NCI-H1436 treated with DMSO at 0.1 percent for 48 hours (cell line): ENCODE data around the gene TRIM54.
"Not testable (repeated sequence)": the region's sequence is repeated elsewhere in the genome, so short reads cannot be mapped to it uniquely, and the experiment has no call there.

Source experiments
- DNase-seq: peaks from one replicate; lab custom pipeline; 2025; lab: John Stamatoyannopoulos, UW

The TRIM54 gene

DNA sequence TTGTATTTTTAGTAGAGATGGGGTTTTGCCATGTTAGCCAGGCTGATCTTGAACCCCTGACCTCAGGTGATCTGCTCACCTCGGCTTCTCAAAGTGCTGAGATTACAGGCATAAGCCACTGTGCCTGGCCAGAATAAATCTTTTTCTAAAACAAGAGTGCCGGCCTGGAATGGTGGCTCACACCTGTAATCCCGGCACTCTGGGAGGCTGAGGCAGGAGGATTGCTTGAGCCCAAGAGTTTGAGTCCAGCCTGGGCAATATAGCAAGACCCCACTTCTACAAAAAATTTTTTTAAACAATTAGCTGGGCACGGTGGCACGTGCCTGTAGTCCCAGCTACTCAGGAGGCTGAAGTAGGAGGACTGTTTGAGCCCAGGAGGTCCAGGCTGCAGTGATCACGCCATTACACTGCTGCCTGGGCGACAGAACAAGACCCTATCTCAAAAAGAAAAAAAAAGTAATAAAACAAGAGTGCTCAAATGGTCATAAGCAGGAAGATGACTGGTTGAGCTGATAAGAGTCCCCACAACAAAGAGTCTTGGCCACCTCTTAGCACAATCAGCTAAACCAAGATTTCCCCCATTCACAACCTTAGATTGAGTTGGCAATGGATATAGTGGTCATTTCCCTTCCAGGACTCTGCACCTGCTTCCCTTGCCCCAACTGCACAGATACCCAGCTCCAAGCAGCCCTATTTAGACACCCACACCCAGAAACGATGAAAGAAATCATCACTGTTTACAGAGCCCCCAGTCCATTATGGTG lies 31.8 kb downstream of the TRIM54 start:
- no peak for DNase-seq

DNA sequence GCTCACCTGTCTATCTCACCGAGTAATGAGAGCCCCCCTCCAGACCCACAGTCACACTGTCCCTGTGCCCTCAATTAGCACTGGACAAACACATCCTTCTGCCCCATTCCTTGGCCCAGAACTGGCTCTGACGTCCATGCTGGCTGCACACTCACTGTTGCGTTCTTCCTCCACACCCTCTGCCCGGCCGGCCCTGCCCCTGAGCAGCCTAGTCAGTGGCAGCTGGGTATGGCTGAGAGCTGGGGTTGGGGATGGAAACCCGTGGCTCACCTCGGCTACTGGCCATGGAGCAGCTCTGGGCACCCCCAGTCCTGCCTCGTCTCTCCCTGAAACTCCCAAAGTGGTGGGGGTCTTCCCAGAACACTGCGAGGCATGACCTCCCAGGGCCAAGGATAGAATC lies 32.5 kb downstream of the TRIM54 start:
- no peak for DNase-seq

DNA sequence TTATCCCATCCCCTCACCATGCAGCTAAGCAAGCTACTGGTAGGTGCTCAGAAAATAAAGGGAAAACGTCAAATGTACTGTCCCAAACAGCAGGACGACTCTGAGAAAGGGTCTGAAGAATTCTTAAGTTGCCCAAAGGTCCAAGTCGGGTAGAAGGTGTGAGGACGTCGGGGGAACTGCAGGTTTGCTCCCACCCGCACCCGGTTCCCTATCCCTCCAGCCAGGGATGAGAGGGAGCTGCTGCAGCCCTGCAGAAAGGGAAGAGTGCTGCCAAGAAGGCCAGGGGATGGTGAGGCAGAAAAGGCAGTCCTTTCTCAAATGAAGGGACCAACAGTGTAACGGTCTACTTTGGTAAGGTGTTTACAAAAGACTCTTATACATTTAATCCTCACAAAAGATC lies 32.9 kb downstream of the TRIM54 start:
- no peak for DNase-seq

DNA sequence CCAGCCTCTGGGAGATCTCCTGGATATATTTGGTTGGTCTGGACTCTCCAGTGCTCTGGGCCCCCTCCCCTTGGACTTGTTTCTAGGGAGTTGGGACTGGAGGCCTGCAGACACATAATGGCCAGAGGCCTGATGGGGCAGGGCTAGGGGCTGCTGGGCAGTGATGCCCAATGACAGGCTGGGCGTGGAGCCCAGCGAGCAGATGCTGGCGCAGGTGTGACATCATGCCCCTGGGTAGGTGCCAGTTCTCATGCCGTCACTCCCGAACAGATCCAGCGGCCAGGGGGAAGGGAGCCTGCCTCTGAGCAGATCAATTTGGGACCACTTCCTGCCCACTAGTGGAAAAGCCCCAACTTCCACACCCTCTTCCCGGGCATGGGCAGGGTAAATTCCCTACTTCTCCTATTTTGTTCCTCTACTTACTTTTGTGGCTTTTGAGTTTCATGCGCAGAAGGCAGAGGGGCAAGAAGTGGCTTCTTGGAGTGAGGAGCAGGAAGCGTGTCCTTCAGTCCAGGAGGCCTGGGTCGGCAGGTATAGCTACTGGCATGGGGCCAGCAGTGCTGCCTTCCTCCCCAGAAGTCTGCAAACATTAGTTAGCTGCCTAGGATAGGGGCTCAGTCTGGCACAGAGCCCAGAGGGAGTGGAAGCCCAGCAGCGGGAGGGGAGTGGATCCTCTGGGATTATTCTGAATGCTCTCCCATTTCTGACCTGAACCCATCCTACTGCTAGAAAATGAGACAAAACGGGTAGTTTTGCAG lies 34.6 kb downstream of the TRIM54 start:
- no peak for DNase-seq

DNA sequence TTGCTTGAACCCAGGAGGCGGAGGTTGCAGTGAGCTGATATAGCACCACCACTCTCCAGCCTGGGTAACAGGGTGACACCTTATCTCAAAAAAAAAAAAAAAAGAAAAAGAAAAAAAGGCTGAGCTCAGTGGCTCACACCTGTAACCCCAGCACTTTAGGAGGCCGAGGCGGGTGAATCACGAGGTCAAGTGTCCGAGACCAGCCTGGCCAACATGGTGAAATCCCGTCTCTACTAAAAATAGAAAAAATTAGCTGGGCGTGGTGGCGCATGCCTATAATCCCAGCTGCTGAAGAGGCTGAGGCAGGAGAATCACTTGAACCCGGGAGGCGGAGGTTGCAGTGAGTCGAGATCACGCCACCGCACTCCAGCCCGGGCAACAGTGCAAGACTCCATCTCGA lies 37.6 kb downstream of the TRIM54 start:
- DNase-seq = not testable (repeated sequence)

DNA sequence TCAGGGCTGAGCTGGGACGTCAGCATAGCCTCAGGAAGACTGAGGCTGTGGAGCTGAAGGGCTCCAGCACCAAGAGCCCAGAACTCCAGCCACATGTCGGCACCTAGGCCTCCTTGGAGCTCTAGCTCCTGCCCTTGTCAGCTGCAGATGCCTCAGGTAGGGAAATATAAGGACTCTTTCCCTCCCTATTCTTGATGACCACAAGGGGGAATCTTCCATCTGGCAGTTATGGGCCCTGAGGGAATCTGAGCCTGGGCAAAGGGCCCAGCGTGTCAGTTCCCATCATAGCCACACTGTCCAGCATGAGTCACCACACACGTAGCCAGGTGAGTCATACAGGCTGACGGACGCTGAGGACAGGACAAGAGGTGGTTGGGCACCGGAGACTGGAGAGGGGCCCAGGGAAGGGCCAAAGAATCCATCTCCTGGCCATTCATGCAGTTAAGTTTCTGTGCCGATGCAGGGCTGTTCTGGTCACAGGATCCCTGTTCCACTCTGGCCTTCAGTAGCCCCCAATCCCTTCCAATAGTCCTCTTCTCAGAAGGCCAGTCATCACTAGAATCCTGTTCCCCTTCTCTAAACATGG lies 38.8 kb downstream of the TRIM54 start:
- no peak for DNase-seq

DNA sequence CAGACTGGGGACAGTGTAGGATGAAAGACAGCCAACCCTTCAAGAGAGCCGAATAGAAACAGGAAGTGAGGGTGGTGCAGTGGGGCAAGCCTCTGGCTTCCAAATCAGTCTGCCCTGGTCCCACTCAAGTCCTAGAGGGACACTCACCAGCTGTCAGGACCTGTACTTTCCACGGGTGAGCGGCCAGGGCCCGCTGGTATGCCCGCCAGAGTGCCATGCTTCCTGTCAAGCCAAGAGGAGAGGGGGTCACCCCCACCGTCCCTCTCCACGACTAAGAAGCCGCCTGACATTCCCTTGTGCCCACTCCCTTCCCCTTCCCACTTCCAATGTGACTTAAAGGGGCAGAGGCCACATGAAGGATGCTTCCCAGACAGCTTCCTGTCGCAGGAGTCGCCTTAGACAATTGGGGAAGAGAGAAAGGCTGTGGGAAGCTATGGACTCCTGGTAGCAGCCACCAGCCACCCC lies 40.1 kb downstream of the TRIM54 start:
- DNase-seq = no peak

DNA sequence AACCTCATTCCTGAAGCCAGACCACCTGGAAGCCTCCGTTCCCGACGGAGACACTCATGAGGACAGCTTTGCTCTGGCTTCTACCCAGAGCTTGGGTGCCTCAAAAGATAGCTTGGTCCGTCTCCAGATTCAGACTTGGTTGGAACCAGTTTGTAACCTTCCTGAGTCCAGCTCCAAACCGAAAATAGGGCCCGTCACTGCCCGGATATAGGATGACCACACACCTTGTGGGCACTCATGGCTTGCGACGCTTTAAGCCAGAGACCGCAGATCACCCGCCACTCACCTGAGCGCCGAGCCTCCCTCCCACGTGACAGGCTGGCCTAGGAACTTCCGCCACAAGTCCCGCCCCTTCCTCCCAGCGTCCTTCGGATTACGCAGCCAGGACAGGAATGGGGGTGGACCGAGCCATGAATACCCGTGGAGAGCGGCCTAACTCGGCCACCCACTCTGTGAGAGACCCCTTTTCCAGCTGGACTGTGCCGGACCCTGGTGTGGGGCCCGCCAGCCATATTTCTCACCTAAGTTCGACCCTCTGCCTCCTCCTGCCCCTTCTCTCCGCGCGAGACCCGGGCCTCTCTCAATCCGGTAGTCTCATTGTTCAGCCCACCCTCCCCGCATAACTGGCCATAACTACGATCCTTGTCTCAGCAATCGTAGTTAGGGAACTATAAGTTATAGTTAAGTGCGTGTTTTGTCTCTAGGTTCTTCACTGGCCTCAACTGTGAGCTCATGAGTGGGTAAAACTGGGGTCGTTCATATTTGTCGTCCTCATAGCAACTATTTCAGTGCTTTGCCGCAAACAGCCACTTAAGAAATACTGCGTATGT lies 40.8 kb downstream of the TRIM54 start, which contains the start of gene MPV17:
TSS of gene MPV17 (minus strand) at position 332 of the 830 bp plus-strand sequence. CDS start 580 bp downstream, outside the sequence.
- no peak for DNase-seq

DNA sequence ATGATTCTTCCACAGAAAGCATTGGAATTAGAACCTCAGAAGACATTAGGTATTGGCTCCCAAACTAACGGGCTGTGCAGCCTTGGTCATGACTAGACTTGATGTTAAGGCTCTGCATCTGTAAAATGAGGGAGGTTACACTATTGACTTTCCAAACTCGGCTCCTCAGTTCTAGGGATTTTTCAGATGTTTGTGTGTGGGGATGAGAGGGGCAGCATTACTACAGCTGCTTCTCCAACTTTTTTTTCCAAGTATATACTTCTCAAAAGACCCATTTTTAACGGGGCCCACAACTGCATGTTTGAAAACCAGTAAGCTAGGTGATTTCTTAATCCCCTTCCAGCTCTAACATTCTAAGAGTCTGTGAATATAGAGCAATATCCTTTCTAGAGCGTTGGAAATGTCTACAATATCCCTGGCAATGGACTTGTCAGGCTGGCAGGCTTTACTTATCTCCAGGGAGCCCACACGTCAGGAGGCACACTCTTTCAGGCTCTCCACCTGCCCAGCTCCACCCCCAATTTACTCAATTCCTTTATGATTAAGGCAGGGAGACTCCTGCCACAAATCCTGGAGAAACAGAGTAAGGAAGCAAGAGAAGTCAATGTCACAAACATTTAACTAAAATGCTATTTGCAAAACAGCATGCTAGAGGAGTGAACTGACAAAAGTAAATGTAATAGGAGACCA lies 41.5 kb downstream of the TRIM54 start:
- no peak for DNase-seq

DNA sequence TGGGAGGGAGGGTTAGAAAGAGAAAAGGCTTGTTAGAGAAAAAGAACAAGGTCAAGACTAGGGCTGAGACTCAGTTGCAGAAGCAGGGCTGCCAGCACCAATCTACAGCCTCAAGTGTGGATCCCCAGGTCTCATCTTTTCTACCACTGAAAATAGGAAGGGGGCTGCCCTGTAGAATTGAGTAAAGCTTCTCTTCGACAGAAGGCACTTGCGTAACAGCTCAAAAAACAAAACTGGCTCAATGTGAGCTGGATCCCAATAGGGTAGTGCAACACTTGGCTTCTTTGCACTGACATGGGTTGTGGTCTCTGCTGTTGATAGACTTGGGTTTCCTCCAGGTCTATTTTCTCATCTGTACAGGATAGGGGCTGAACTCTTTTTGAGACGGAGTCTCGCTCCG lies 42.5 kb downstream of the TRIM54 start:
- no peak for DNase-seq

DNA sequence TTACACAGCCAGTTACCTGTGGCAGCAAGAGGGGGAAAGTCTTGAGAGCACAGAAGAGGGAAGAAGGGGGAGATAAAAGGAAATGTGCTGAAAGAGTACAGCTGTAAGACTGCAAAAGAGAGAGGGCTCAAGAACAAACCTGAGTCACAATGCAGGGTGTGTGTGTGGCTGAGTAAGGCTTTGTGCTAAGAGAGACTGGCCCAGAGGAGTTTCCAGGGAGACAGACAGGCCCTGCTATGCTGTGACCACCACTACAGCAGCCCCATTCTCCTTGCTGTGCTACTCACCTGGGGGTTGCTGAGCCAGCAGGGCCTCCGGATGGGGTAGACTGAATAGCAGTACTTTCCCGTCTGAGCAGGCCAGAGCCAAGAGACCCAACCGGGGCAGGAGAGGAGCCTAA lies 53.1 kb downstream of the TRIM54 start:
- no peak for DNase-seq

DNA sequence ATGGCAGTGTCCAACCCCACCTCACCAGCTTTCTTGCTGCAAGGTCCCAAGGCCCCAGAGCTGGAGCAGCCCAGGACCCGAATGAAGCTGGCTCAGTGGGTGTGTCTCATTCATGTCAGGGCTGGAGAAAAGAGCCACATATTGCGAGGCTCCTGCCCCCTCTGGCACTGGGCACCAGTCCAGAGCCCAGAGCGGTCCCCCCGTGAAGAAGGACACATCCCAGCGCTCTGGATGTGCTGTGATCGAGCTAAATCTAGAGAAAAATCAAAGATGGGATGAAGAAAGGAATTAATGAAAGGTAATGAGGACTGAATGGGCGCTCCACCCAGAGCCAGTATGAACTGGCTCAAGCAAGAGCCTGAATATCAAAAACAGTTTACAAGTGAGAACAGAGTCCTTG lies 53.9 kb downstream of the TRIM54 start:
- DNase-seq = no peak

DNA sequence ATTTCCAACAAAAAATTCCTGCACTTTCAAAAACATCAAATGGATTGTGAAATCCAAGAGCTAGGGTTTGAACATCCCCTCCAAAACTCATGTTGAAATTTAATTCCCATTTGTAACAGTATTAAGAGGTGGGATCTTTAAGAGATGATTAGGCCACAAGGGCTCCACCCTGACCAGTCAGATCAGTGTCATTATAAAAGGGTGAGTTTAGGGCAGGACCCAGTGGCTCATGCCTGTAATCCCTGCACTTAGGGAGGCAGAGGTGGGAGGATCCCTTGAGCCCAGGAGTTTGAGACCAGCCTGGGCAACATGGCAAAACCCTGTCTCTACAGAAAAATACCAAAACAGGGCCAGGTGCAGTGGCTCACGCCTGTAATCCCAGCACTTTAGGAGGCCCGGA lies 65.4 kb downstream of the TRIM54 start:
- DNase-seq = no peak

DNA sequence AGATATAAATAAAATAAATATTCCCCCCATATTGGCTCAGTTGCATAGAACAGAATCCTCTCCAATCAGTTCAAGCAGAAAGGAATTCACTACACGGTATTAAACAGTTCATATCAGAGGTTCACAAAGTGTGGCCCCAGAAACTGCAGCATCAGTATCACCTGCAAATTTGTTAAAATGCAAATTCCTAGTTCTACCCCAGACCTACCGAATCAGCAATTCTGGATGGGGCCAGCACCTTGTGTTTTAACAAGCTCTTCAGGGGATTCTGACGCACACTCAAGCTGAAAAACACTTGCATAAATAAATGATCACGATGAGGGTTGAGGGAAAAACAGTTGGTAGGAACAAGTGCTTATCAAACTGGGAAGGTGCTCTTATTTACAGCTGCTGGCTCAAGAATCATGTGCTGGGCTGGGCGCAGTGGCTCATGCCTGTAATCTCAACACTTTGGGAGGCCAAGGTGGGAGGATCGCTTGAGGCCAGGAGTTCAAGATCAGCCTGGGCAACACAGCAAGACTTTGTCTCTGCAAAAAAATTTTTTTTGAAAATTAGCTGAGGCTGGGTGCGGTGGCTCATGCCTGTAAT lies 68.0 kb downstream of the TRIM54 start:
- DNase-seq = no peak

DNA sequence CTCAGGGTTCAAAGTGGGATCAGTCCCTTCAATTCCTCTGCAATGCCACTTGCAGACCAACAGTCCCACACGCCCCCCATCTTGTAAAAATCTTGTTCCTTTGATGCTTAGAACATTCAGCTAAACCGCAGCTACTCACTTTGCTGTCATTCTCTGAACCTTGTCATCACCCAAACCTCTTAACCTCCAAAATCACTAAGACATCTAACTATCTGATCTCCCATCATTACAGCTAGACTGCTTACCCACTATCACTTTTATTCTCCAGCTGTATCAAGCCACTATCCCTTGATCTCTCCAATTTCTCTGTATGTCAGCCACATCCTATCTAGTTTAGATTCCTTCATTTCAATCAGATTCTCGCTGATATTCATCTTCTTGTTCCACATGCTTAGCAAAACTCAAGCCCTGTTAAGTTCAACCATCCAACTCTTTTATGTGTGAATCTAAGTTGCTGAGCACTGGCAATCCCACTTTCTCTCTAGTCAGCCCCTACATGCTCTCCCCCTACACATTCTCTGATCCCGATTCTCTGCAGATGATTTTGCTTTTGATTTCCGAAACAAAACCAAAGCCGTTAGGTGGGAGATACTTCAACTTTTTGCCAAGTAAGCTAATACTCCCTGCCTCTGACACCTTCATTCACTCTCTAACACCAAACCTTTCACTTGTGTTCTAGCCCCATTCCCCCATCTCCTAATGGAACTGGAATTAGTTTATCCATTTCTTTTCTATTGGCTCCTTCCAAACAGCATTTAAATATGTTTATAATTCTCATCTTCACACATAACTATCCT lies 69.8 kb downstream of the TRIM54 start:
- no peak for DNase-seq

DNA sequence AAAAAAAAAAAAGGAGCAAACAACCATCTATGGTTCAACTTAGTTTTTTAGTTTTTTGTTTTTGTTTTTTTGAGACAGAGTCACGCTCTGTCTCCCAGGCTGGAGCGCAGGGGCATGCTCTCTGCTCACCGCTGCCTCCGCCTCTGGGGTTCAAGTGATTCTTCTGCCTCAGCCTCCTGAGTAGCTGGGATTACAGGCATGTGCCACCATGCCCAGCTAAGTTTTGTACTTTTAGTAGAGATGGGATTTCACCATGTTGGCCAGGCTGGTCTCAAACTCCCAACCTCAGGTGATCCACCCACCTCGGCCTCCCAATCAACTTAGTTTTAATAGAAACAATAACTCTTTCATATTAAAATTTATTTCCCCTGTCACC lies 71.1 kb downstream of the TRIM54 start:
- DNase-seq = not testable (repeated sequence)

DNA sequence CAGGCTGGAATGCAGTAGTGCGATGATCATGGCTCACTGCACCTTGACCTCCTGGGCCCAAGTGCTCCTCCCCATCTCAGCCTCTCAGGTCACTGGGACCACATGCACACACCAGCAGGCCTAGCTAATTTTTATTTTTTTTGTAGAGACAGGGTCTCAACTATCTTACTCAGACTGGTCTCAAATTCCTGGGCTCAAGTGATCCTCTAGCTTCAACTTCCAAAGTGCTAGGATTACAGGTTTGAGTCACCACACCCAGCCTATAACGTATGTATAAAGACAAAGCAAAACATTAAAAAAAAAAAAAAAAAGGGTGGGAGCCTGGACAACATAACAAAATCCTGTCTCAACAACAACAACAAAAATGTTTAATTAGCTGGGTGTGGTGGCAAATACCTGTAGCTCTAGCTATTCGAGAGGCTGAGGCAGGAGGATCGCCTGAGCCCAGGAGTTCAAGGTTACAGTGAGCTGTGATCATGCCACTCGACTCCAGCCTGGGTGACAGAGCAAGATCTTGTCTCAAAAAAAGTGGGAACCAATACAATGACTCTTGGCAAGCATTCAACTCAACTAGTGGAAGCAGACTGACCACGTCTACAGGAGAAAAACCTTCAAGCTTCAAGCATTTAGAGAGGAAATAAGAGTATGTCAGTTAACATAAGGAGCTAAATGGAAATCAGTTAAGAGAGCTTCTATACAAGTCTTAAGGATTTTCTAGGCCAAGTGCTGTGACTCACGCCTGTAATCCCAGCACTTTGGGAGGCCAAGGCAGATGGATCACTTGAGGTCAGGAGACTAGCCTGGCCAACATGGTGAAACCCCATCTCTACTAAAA lies 71.8 kb downstream of the TRIM54 start:
- DNase-seq = no peak

DNA sequence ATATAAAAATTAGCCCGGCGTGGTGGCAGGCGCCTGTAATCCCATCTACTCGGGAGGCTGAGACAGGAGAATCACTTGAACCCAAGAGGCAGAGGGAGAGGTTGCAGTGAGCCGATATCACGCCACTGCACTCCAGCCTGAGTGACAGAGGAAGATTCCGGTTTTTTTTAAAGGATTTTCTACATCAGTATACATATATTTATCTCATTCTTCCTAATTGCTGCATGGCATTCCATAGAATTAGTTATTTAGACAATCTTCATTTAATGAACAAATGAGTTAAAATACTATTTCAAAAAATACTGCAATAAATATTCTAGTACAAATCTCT lies 72.3 kb downstream of the TRIM54 start:
- no peak for DNase-seq

DNA sequence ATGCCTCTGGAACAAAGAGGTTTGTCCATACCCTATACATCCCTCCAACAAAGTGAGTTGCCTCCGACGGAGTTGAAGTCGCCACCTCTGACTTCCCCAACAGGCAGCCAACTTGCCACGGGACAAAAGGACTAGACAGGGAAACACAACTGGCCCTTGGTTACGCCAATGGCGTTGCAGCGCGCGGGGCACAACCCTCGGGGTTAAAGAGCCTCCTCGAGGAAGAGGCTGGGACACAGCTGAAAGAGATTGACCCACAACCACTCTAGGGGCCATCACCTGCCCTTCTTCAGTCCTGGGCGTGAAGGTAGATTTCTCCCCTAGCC lies 73.8 kb downstream of the TRIM54 start:
- no peak for DNase-seq
